ENCODE measurements around the gene PRX. TPM values are rescaled to one million over a fixed set of nuclear protein-coding genes. Genes with fewer than 3 reads are reported as not detected.

Gene PRX
- polyA plus RNA-seq, 1 donor, result 4.0 TPM

- no peak overlapping the region for H3K27ac ChIP-seq (ENCODE audit: low read length)
- no peak for DNase-seq
- WGBS (ENCODE audit: insufficient coverage, low lambda C conversion rate), result no CpG with 5 or more reads among the region's 3 CpGs
- no peak overlapping the region for H3K4me3 ChIP-seq (ENCODE audit: low read length)
- no peaks in the 10 kb centered on the region for H3K36me3 ChIP-seq (ENCODE audit: control insufficient read depth, insufficient read depth, low read length)
- H3K9me3 ChIP-seq (ENCODE audit: control insufficient read depth, low read depth, low read length), result peaks cover 10% of the 10 kb centered on the region
- H3K27me3 ChIP-seq (ENCODE audit: control insufficient read depth, insufficient read depth, low read length), result no peaks in the 10 kb centered on the region
- peaks cover 21% of the 10 kb centered on the region for H3K4me1 ChIP-seq (ENCODE audit: control insufficient read depth, insufficient read depth, low read length)
Observed at GRCh38 chr19:40400559-40400958, 12.6 kb downstream of the PRX start.

- H3K4me3 ChIP-seq (ENCODE audit: low read length), result peak overlapping the region; percentile 23
- WGBS (ENCODE audit: insufficient coverage, low lambda C conversion rate), result 0% methylated on average over 1 of the region's 49 CpGs
Observed at GRCh38 chr19:40398417-40399131, 14.6 kb downstream of the PRX start.

GRCh38 chr19:40397568-40397906 lies 15.6 kb downstream of the PRX start:
- H3K27ac ChIP-seq (ENCODE audit: low read length), result no peak overlapping the region
- H3K4me1 ChIP-seq (ENCODE audit: control insufficient read depth, insufficient read depth, low read length), result peaks cover 17% of the 10 kb centered on the region
- no peak overlapping the region for H3K4me3 ChIP-seq (ENCODE audit: low read length)
- no peak for DNase-seq
- no CpG with 5 or more reads among the region's 22 CpGs for WGBS (ENCODE audit: insufficient coverage, low lambda C conversion rate)
- H3K27me3 ChIP-seq (ENCODE audit: control insufficient read depth, insufficient read depth, low read length), result no peaks in the 10 kb centered on the region
- no peaks in the 10 kb centered on the region for H3K36me3 ChIP-seq (ENCODE audit: control insufficient read depth, insufficient read depth, low read length)
- peaks cover 5% of the 10 kb centered on the region for H3K9me3 ChIP-seq (ENCODE audit: control insufficient read depth, low read depth, low read length)

More at GRCh38 chr19:40398417-40399131, 14.6 kb downstream of the PRX start:
- no peaks in the 10 kb centered on the region for H3K36me3 ChIP-seq (ENCODE audit: control insufficient read depth, insufficient read depth, low read length)
- H3K27ac ChIP-seq (ENCODE audit: low read length), result peak overlapping the region; percentile 20
- H3K27me3 ChIP-seq (ENCODE audit: control insufficient read depth, insufficient read depth, low read length), result no peaks in the 10 kb centered on the region
- H3K9me3 ChIP-seq (ENCODE audit: control insufficient read depth, low read depth, low read length), result peaks cover 5% of the 10 kb centered on the region
- peaks cover 21% of the 10 kb centered on the region for H3K4me1 ChIP-seq (ENCODE audit: control insufficient read depth, insufficient read depth, low read length)
- DNase-seq, result peak; percentile 67 to 73

- H3K27me3 ChIP-seq (ENCODE audit: control insufficient read depth, insufficient read depth, low read length), result no peaks in the 10 kb centered on the region
- H3K4me1 ChIP-seq (ENCODE audit: control insufficient read depth, insufficient read depth, low read length), result peaks cover 17% of the 10 kb centered on the region
- H3K36me3 ChIP-seq (ENCODE audit: control insufficient read depth, insufficient read depth, low read length), result no peaks in the 10 kb centered on the region
- peaks cover 5% of the 10 kb centered on the region for H3K9me3 ChIP-seq (ENCODE audit: control insufficient read depth, low read depth, low read length)
- WGBS (ENCODE audit: insufficient coverage, low lambda C conversion rate), result no CpG with 5 or more reads among the region's 20 CpGs
- no peak overlapping the region for H3K4me3 ChIP-seq (ENCODE audit: low read length)
- H3K27ac ChIP-seq (ENCODE audit: low read length), result no peak overlapping the region
- no peak for DNase-seq
Observed at GRCh38 chr19:40396886-40397567, 16.2 kb downstream of the PRX start.

- no peak for DNase-seq
- Histone ChIP-seq H3K4me3 (ENCODE audit: low read length) (no peak overlapping the region), H3K36me3 (ENCODE audit: control insufficient read depth, insufficient read depth, low read length) (no peaks in the 10 kb centered on the region), H3K9me3 (ENCODE audit: control insufficient read depth, low read depth, low read length) (peaks cover 5% of the 10 kb centered on the region), H3K27ac (ENCODE audit: low read length) (no peak overlapping the region), H3K27me3 (ENCODE audit: control insufficient read depth, insufficient read depth, low read length) (no peaks in the 10 kb centered on the region), H3K4me1 (ENCODE audit: control insufficient read depth, insufficient read depth, low read length) (peaks cover 17% of the 10 kb centered on the region)
- 90% methylated on average over 4 of the region's 14 CpGs for WGBS (ENCODE audit: insufficient coverage, low lambda C conversion rate)
Observed at GRCh38 chr19:40395956-40396355, 17.2 kb downstream of the PRX start.

GRCh38 chr19:40394816-40395210 lies 18.4 kb downstream of the PRX start:
- Histone ChIP-seq H3K27me3 (ENCODE audit: control insufficient read depth, insufficient read depth, low read length) (no peaks in the 10 kb centered on the region), H3K27ac (ENCODE audit: low read length) (no peak overlapping the region), H3K4me1 (ENCODE audit: control insufficient read depth, insufficient read depth, low read length) (peaks cover 17% of the 10 kb centered on the region), H3K36me3 (ENCODE audit: control insufficient read depth, insufficient read depth, low read length) (no peaks in the 10 kb centered on the region), H3K9me3 (ENCODE audit: control insufficient read depth, low read depth, low read length) (peaks cover 5% of the 10 kb centered on the region), H3K4me3 (ENCODE audit: low read length) (no peak overlapping the region)
- DNase-seq, result no peak
- no CpG with 5 or more reads among the region's 13 CpGs for WGBS (ENCODE audit: insufficient coverage, low lambda C conversion rate)

GRCh38 chr19:40393894-40394815 lies 19.0 kb downstream of the PRX start:
- H3K4me3 ChIP-seq (ENCODE audit: low read length), result no peak overlapping the region
- WGBS (ENCODE audit: insufficient coverage, low lambda C conversion rate), result no CpG with 5 or more reads among the region's 41 CpGs
- H3K4me1 ChIP-seq (ENCODE audit: control insufficient read depth, insufficient read depth, low read length), result peaks cover 12% of the 10 kb centered on the region
- no peak overlapping the region for H3K27ac ChIP-seq (ENCODE audit: low read length)
- no peaks in the 10 kb centered on the region for H3K27me3 ChIP-seq (ENCODE audit: control insufficient read depth, insufficient read depth, low read length)
- H3K9me3 ChIP-seq (ENCODE audit: control insufficient read depth, low read depth, low read length), result peaks cover 5% of the 10 kb centered on the region
- DNase-seq, result no peak
- H3K36me3 ChIP-seq (ENCODE audit: control insufficient read depth, insufficient read depth, low read length), result no peaks in the 10 kb centered on the region

- H3K27ac ChIP-seq (ENCODE audit: low read length), result no peak overlapping the region
- DNase-seq, result peak in 1 of 2 donors; percentile 24
- no CpG with 5 or more reads among the region's 9 CpGs for WGBS (ENCODE audit: insufficient coverage, low lambda C conversion rate)
- H3K36me3 ChIP-seq (ENCODE audit: control insufficient read depth, insufficient read depth, low read length), result no peaks in the 10 kb centered on the region
- peaks cover 2% of the 10 kb centered on the region for H3K4me1 ChIP-seq (ENCODE audit: control insufficient read depth, insufficient read depth, low read length)
- no peaks in the 10 kb centered on the region for H3K9me3 ChIP-seq (ENCODE audit: control insufficient read depth, low read depth, low read length)
- H3K27me3 ChIP-seq (ENCODE audit: control insufficient read depth, insufficient read depth, low read length), result no peaks in the 10 kb centered on the region
- no peak overlapping the region for H3K4me3 ChIP-seq (ENCODE audit: low read length)
Observed at GRCh38 chr19:40392894-40393517, 20.2 kb downstream of the PRX start.

GRCh38 chr19:40392123-40392522 lies 21.1 kb downstream of the PRX start:
- Histone ChIP-seq H3K27ac (ENCODE audit: low read length) (no peak overlapping the region), H3K4me3 (ENCODE audit: low read length) (no peak overlapping the region), H3K4me1 (ENCODE audit: control insufficient read depth, insufficient read depth, low read length) (no peaks in the 10 kb centered on the region), H3K27me3 (ENCODE audit: control insufficient read depth, insufficient read depth, low read length) (no peaks in the 10 kb centered on the region), H3K9me3 (ENCODE audit: control insufficient read depth, low read depth, low read length) (no peaks in the 10 kb centered on the region), H3K36me3 (ENCODE audit: control insufficient read depth, insufficient read depth, low read length) (no peaks in the 10 kb centered on the region)
- 100% methylated on average over 1 of the region's 8 CpGs for WGBS (ENCODE audit: insufficient coverage, low lambda C conversion rate)
- DNase-seq, result no peak
